Measurements from ENCODE around the gene ARHGAP24. TPM values are rescaled to one million over a fixed set of nuclear protein-coding genes. Genes with fewer than 3 reads are reported as not detected.

Gene ARHGAP24
- total and polyA plus RNA-seq, 5 donors from 2014 or later: 0.14 to 0.53 (median 0.35) TPM; not detected in 2

GRCh38 chr4:85767649-85768048 lies 292.7 kb downstream of the ARHGAP24 start:
- H3K27me3 Mint-ChIP-seq: no peaks in the 10 kb centered on the region
- H3K36me3 Mint-ChIP-seq: no peaks in the 10 kb centered on the region
- Histone ChIP-seq H3K4me1 (ENCODE audit: control insufficient read depth, insufficient read depth, low read length, poor library complexity, severe bottlenecking) (no peaks in the 10 kb centered on the region), H3K9me3 (ENCODE audit: control insufficient read depth in 2 of 2, low read length in 2 of 2) (no peaks in the 10 kb centered on the region), H3K36me3 (ENCODE audit: control insufficient read depth, insufficient read depth, low read length) (no peaks in the 10 kb centered on the region), H3K4me3 (ENCODE audit: low read depth, low read length) (no peak overlapping the region), H3K27me3 (ENCODE audit: control insufficient read depth, insufficient read depth, low read length) (no peaks in the 10 kb centered on the region), H3K27ac (ENCODE audit: insufficient read depth, low read length, poor library complexity, severe bottlenecking) (no peak overlapping the region)
- DNase-seq: no peak
- H3K9me3 Mint-ChIP-seq: peaks cover 0 to 3% (median 0%) of the 10 kb centered on the region in 7 donors
- H3K4me1 Mint-ChIP-seq: no peaks in the 10 kb centered on the region
- no peak overlapping the region for H3K4me3 Mint-ChIP-seq
- no peak overlapping the region for H3K27ac Mint-ChIP-seq
- ATAC-seq (ENCODE audit: low read depth in 2 of 2): no peak

GRCh38 chr4:85769009-85769408 lies 294.1 kb downstream of the ARHGAP24 start:
- H3K9me3 ChIP-seq (ENCODE audit: control insufficient read depth in 2 of 2, low read length in 2 of 2): no peaks in the 10 kb centered on the region
- no peaks in the 10 kb centered on the region for H3K36me3 ChIP-seq (ENCODE audit: control insufficient read depth, insufficient read depth, low read length)
- H3K36me3 Mint-ChIP-seq: no peaks in the 10 kb centered on the region
- no peaks in the 10 kb centered on the region for H3K4me1 Mint-ChIP-seq
- H3K4me3 ChIP-seq (ENCODE audit: low read depth, low read length): no peak overlapping the region
- H3K27me3 Mint-ChIP-seq: no peaks in the 10 kb centered on the region
- H3K27ac Mint-ChIP-seq: no peak overlapping the region
- no peaks in the 10 kb centered on the region for H3K27me3 ChIP-seq (ENCODE audit: control insufficient read depth, insufficient read depth, low read length)
- ATAC-seq (ENCODE audit: low read depth in 2 of 2) (no peak), DNase-seq (no peak)
- H3K27ac ChIP-seq (ENCODE audit: insufficient read depth, low read length, poor library complexity, severe bottlenecking): no peak overlapping the region
- peaks cover 0 to 7% (median 1%) of the 10 kb centered on the region in 7 donors for H3K9me3 Mint-ChIP-seq
- no peaks in the 10 kb centered on the region for H3K4me1 ChIP-seq (ENCODE audit: control insufficient read depth, insufficient read depth, low read length, poor library complexity, severe bottlenecking)
- H3K4me3 Mint-ChIP-seq: no peak overlapping the region

- no peaks in the 10 kb centered on the region for H3K9me3 ChIP-seq (ENCODE audit: control insufficient read depth in 2 of 2, low read length in 2 of 2)
- Mint-ChIP-seq H3K4me3 (no peak overlapping the region), H3K36me3 (no peaks in the 10 kb centered on the region), H3K4me1 (no peaks in the 10 kb centered on the region), H3K27me3 (no peaks in the 10 kb centered on the region), H3K9me3 (peaks cover 2 to 15% (median 6%) of the 10 kb centered on the region in 7 donors), H3K27ac (no peak overlapping the region)
- no peaks in the 10 kb centered on the region for H3K36me3 ChIP-seq (ENCODE audit: control insufficient read depth, insufficient read depth, low read length)
- no peak overlapping the region for H3K4me3 ChIP-seq (ENCODE audit: low read depth, low read length)
- DNase-seq (no peak), ATAC-seq (ENCODE audit: low read depth in 2 of 2) (no peak)
- no peaks in the 10 kb centered on the region for H3K27me3 ChIP-seq (ENCODE audit: control insufficient read depth, insufficient read depth, low read length)
- H3K4me1 ChIP-seq (ENCODE audit: control insufficient read depth, insufficient read depth, low read length, poor library complexity, severe bottlenecking): no peaks in the 10 kb centered on the region
- no peak overlapping the region for H3K27ac ChIP-seq (ENCODE audit: insufficient read depth, low read length, poor library complexity, severe bottlenecking)
Observed at GRCh38 chr4:85772470-85772869, 297.5 kb downstream of the ARHGAP24 start.

- no peak for ATAC-seq (ENCODE audit: low read depth in 2 of 2)
- Histone ChIP-seq H3K36me3 (ENCODE audit: control insufficient read depth, insufficient read depth, low read length) (no peaks in the 10 kb centered on the region), H3K4me3 (ENCODE audit: low read depth, low read length) (no peak overlapping the region), H3K4me1 (ENCODE audit: control insufficient read depth, insufficient read depth, low read length, poor library complexity, severe bottlenecking) (no peaks in the 10 kb centered on the region), H3K27me3 (ENCODE audit: control insufficient read depth, insufficient read depth, low read length) (no peaks in the 10 kb centered on the region), H3K9me3 (ENCODE audit: control insufficient read depth in 2 of 2, low read length in 2 of 2) (no peaks in the 10 kb centered on the region), H3K27ac (ENCODE audit: insufficient read depth, low read length, poor library complexity, severe bottlenecking) (no peak overlapping the region)
- DNase-seq: no peak
- no peak overlapping the region for H3K27ac Mint-ChIP-seq
- H3K9me3 Mint-ChIP-seq: peaks cover 2 to 15% (median 6%) of the 10 kb centered on the region in 7 donors
- H3K36me3 Mint-ChIP-seq: no peaks in the 10 kb centered on the region
- H3K4me3 Mint-ChIP-seq: no peak overlapping the region
- H3K27me3 Mint-ChIP-seq: no peaks in the 10 kb centered on the region
- H3K4me1 Mint-ChIP-seq: no peaks in the 10 kb centered on the region
Observed at GRCh38 chr4:85773372-85773771, 298.4 kb downstream of the ARHGAP24 start.

- H3K9me3 ChIP-seq (ENCODE audit: control insufficient read depth in 2 of 2, low read length in 2 of 2): no peaks in the 10 kb centered on the region
- Mint-ChIP-seq H3K9me3 (peaks cover 2 to 15% (median 6%) of the 10 kb centered on the region in 7 donors), H3K27me3 (no peaks in the 10 kb centered on the region), H3K4me3 (no peak overlapping the region), H3K27ac (no peak overlapping the region), H3K4me1 (no peaks in the 10 kb centered on the region), H3K36me3 (no peaks in the 10 kb centered on the region)
- DNase-seq: no peak
- H3K27me3 ChIP-seq (ENCODE audit: control insufficient read depth, insufficient read depth, low read length): no peaks in the 10 kb centered on the region
- H3K27ac ChIP-seq (ENCODE audit: insufficient read depth, low read length, poor library complexity, severe bottlenecking): no peak overlapping the region
- no peak for ATAC-seq (ENCODE audit: low read depth in 2 of 2)
- no peaks in the 10 kb centered on the region for H3K36me3 ChIP-seq (ENCODE audit: control insufficient read depth, insufficient read depth, low read length)
- no peak overlapping the region for H3K4me3 ChIP-seq (ENCODE audit: low read depth, low read length)
- H3K4me1 ChIP-seq (ENCODE audit: control insufficient read depth, insufficient read depth, low read length, poor library complexity, severe bottlenecking): no peaks in the 10 kb centered on the region
Observed at GRCh38 chr4:85774000-85774399, 299.1 kb downstream of the ARHGAP24 start.

- H3K4me3 Mint-ChIP-seq: no peak overlapping the region
- H3K9me3 ChIP-seq (ENCODE audit: control insufficient read depth in 2 of 2, low read length in 2 of 2): no peaks in the 10 kb centered on the region
- DNase-seq (no peak), ATAC-seq (ENCODE audit: low read depth in 2 of 2) (no peak)
- no peaks in the 10 kb centered on the region for H3K36me3 ChIP-seq (ENCODE audit: control insufficient read depth, insufficient read depth, low read length)
- H3K27ac Mint-ChIP-seq: no peak overlapping the region
- H3K4me3 ChIP-seq (ENCODE audit: low read depth, low read length): no peak overlapping the region
- H3K27me3 Mint-ChIP-seq: no peaks in the 10 kb centered on the region
- H3K27me3 ChIP-seq (ENCODE audit: control insufficient read depth, insufficient read depth, low read length): no peaks in the 10 kb centered on the region
- H3K27ac ChIP-seq (ENCODE audit: insufficient read depth, low read length, poor library complexity, severe bottlenecking): no peak overlapping the region
- no peaks in the 10 kb centered on the region for H3K4me1 Mint-ChIP-seq
- no peaks in the 10 kb centered on the region for H3K4me1 ChIP-seq (ENCODE audit: control insufficient read depth, insufficient read depth, low read length, poor library complexity, severe bottlenecking)
- peaks cover 2 to 15% (median 6%) of the 10 kb centered on the region in 7 donors for H3K9me3 Mint-ChIP-seq
- H3K36me3 Mint-ChIP-seq: no peaks in the 10 kb centered on the region
Observed at GRCh38 chr4:85774489-85774888, 299.5 kb downstream of the ARHGAP24 start.

- no peak overlapping the region for H3K27ac ChIP-seq (ENCODE audit: insufficient read depth, low read length, poor library complexity, severe bottlenecking)
- ATAC-seq (ENCODE audit: low read depth in 2 of 2) (no peak), DNase-seq (no peak)
- H3K9me3 Mint-ChIP-seq: peaks cover 2 to 15% (median 6%) of the 10 kb centered on the region in 7 donors
- no peak overlapping the region for H3K4me3 ChIP-seq (ENCODE audit: low read depth, low read length)
- no peaks in the 10 kb centered on the region for H3K9me3 ChIP-seq (ENCODE audit: control insufficient read depth in 2 of 2, low read length in 2 of 2)
- H3K27me3 ChIP-seq (ENCODE audit: control insufficient read depth, insufficient read depth, low read length): no peaks in the 10 kb centered on the region
- H3K36me3 Mint-ChIP-seq: no peaks in the 10 kb centered on the region
- H3K36me3 ChIP-seq (ENCODE audit: control insufficient read depth, insufficient read depth, low read length): no peaks in the 10 kb centered on the region
- no peaks in the 10 kb centered on the region for H3K4me1 Mint-ChIP-seq
- H3K4me3 Mint-ChIP-seq: no peak overlapping the region
- H3K4me1 ChIP-seq (ENCODE audit: control insufficient read depth, insufficient read depth, low read length, poor library complexity, severe bottlenecking): no peaks in the 10 kb centered on the region
- H3K27ac Mint-ChIP-seq: no peak overlapping the region
- no peaks in the 10 kb centered on the region for H3K27me3 Mint-ChIP-seq
Observed at GRCh38 chr4:85776096-85776495, 301.1 kb downstream of the ARHGAP24 start.

GRCh38 chr4:85776579-85776978 lies 301.6 kb downstream of the ARHGAP24 start:
- H3K4me3 Mint-ChIP-seq: no peak overlapping the region
- ATAC-seq (ENCODE audit: low read depth in 2 of 2): no peak
- no peaks in the 10 kb centered on the region for H3K4me1 ChIP-seq (ENCODE audit: control insufficient read depth, insufficient read depth, low read length, poor library complexity, severe bottlenecking)
- no peak overlapping the region for H3K27ac Mint-ChIP-seq
- H3K4me1 Mint-ChIP-seq: no peaks in the 10 kb centered on the region
- H3K9me3 ChIP-seq (ENCODE audit: control insufficient read depth in 2 of 2, low read length in 2 of 2): no peaks in the 10 kb centered on the region
- H3K27ac ChIP-seq (ENCODE audit: insufficient read depth, low read length, poor library complexity, severe bottlenecking): no peak overlapping the region
- H3K36me3 ChIP-seq (ENCODE audit: control insufficient read depth, insufficient read depth, low read length): no peaks in the 10 kb centered on the region
- no peaks in the 10 kb centered on the region for H3K36me3 Mint-ChIP-seq
- no peaks in the 10 kb centered on the region for H3K27me3 Mint-ChIP-seq
- H3K4me3 ChIP-seq (ENCODE audit: low read depth, low read length): no peak overlapping the region
- DNase-seq: no peak
- H3K9me3 Mint-ChIP-seq: peaks cover 2 to 15% (median 6%) of the 10 kb centered on the region in 7 donors
- no peaks in the 10 kb centered on the region for H3K27me3 ChIP-seq (ENCODE audit: control insufficient read depth, insufficient read depth, low read length)

Measured in CD4-positive, CD25-positive, alpha-beta regulatory T cell (primary cell).